Hepatocyte (in vitro differentiated cells): ENCODE data around the gene LSR. TPM values are rescaled to one million over a fixed set of nuclear protein-coding genes. Genes with fewer than 3 reads are reported as not detected.

Experiments used
- DNase-seq: peaks from one replicate; pipeline ENCODE4 v3.0.0-alpha.2; 2016; ENCODE audit warnings: low spot score
- H2AFZ ChIP-seq: fragments of 200-600 bp; sonication (generic); 2 replicates; pipeline ENCODE4 v1.6.0; 2016; ENCODE audit warnings: antibody characterized with exemption, mild to moderate bottlenecking
- H3K27ac ChIP-seq: fragments of 200-600 bp; sonication (generic); 2 replicates; pipeline ENCODE4 v1.5.1; 2016; ENCODE audit warnings: mild to moderate bottlenecking
- H3K27me3 ChIP-seq: fragments of 200-600 bp; sonication (generic); 2 replicates; pipeline ENCODE4 v1.6.1; 2016
- H3K36me3 ChIP-seq: fragments of 200-600 bp; sonication (generic); replicated peaks from 2 replicates; pipeline ENCODE4 v1.5.1; 2016; ENCODE audit warnings: low read depth; ENCODE audit not compliant: insufficient read depth
- H3K4me1 ChIP-seq: fragments of 200-600 bp; sonication (generic); 2 replicates; pipeline ENCODE4 v1.5.1; 2016; ENCODE audit warnings: mild to moderate bottlenecking, moderate library complexity; ENCODE audit not compliant: insufficient read depth
- H3K4me2 ChIP-seq: fragments of 200-600 bp; sonication (generic); 2 replicates; pipeline ENCODE4 v1.6.0; 2016
- H3K4me3 ChIP-seq: fragments of 200-600 bp; sonication (generic); 2 replicates; pipeline ENCODE4 v1.5.1; 2016; ENCODE audit warnings: mild to moderate bottlenecking
- H3K79me2 ChIP-seq: fragments of 200-600 bp; sonication (generic); 2 replicates; pipeline ENCODE4 v1.6.0; 2017; ENCODE audit warnings: mild to moderate bottlenecking
- H3K9me2 ChIP-seq: fragments of 200-600 bp; sonication (generic); replicated peaks from 2 replicates; pipeline ENCODE4 v1.6.0; 2017; ENCODE audit warnings: mild to moderate bottlenecking; ENCODE audit not compliant: insufficient read depth
- H3K9me3 ChIP-seq: fragments of 200-600 bp; sonication (generic); 2 replicates; pipeline ENCODE4 v1.5.1; 2016; ENCODE audit warnings: low read depth, mild to moderate bottlenecking
- H4K20me1 ChIP-seq: fragments of 200-600 bp; sonication (generic); 2 replicates; pipeline ENCODE4 v1.6.0; 2016; ENCODE audit warnings: mild to moderate bottlenecking; ENCODE audit not compliant: insufficient read depth, poor library complexity, severe bottlenecking
- EZH2 ChIP-seq: fragments of 200-600 bp; sonication (generic); IDR thresholded peaks from 2 replicates; pipeline ENCODE4 v1.6.1; 2016; ENCODE audit warnings: antibody characterized with exemption, mild to moderate bottlenecking, borderline replicate concordance
- EZH2phosphoT487 ChIP-seq: fragments of 200-600 bp; sonication (generic); IDR thresholded peaks from one replicate; pipeline ENCODE4 v1.6.1; 2018; ENCODE audit warnings: antibody characterized with exemption, mild to moderate bottlenecking, low read depth, moderate library complexity; ENCODE audit not compliant: unreplicated experiment, severe bottlenecking
- WGBS: methylation state at CpG from one replicate; pipeline ENCODE4 v1.1.6; 2016; ENCODE audit warnings: low lambda C conversion rate; ENCODE audit errors: missing lambda C conversion rate; 5-methylcytosine and 5-hydroxymethylcytosine counted together
- polyA plus RNA-seq: library from polyadenylated mRNA; unstranded; fragments of >200 nt; fragmentation: Nextera tagmentation; extraction: Ambion mirVana; gene quantifications from 2 replicates; pipeline ENCODE4 v1.2.1, GENCODE V29; 2016
- total RNA-seq: library from RNA; depleted of rRNA; stranded (reverse); fragments of >200 nt; gene quantifications from 2 replicates; pipeline ENCODE4 v1.2.3, GENCODE V29; 2014
- TF ChIP-seq, protein P1 (sequence below): fragments of 200-600 bp; sonication (generic); IDR thresholded peaks from 2 replicates; pipeline ENCODE4 v1.5.1; 2016; ENCODE audit warnings: antibody characterized with exemption, mild to moderate bottlenecking; ENCODE audit not compliant: poor library complexity

LSR gene
- total and polyA plus RNA-seq, 2 experiments from 2014 or later, result 89.9 to 296 TPM

DNA sequence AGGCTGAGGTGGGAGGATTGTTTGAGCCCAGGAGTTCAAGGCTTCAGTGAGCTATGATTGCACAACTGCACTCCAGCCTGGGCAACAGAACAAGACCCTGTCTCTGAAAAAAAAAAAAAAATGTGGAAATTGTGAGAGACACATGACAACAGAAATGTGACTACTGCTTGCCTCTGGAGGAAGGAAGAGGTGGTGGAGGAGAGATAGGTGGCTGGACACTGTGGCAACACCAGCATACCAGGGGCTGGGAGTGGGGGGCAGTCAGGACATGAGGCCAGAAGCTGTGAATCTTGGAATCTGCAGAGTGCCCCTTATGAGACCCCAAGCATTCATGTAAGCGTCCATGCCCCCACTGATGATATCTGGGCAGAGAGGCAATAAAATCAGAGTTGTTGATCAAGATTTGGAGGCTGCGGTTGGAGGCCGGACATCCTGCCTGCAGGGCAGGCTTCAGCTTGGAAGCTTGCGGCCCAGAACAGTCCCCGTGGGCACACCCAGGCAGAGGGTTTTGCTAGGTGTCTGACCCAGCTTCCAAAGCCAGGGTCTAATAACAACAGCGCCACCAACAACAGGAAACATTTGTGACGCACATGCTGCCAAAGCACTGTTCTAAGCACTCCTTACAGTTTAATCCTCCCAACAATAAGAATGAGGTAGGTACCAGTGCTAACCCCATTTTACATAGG is 37.1 kb upstream of the LSR start:
- H2AFZ ChIP-seq, result no peak overlapping the region
- H3K4me3 ChIP-seq, result no peak overlapping the region
- no peak overlapping the region for H3K4me2 ChIP-seq
- H3K36me3 ChIP-seq, result no peaks in the 10 kb centered on the region
- no peak overlapping the region for H3K27ac ChIP-seq
- no peaks in the 10 kb centered on the region for H3K79me2 ChIP-seq
- 82% methylated on average over 7 of the region's 7 CpGs for WGBS
- peaks cover 8% of the 10 kb centered on the region for H3K4me1 ChIP-seq
- no peaks in the 10 kb centered on the region for H3K9me3 ChIP-seq
- TF ChIP-seq, protein P1, sequence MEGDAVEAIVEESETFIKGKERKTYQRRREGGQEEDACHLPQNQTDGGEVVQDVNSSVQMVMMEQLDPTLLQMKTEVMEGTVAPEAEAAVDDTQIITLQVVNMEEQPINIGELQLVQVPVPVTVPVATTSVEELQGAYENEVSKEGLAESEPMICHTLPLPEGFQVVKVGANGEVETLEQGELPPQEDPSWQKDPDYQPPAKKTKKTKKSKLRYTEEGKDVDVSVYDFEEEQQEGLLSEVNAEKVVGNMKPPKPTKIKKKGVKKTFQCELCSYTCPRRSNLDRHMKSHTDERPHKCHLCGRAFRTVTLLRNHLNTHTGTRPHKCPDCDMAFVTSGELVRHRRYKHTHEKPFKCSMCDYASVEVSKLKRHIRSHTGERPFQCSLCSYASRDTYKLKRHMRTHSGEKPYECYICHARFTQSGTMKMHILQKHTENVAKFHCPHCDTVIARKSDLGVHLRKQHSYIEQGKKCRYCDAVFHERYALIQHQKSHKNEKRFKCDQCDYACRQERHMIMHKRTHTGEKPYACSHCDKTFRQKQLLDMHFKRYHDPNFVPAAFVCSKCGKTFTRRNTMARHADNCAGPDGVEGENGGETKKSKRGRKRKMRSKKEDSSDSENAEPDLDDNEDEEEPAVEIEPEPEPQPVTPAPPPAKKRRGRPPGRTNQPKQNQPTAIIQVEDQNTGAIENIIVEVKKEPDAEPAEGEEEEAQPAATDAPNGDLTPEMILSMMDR, result no peak
- TF ChIP-seq EZH2 (no peak), EZH2phosphoT487 (no peak)
- H3K27me3 ChIP-seq, result no peaks in the 10 kb centered on the region
- DNase-seq, result no peak
- no peaks in the 10 kb centered on the region for H4K20me1 ChIP-seq
- no peaks in the 10 kb centered on the region for H3K9me2 ChIP-seq

DNA sequence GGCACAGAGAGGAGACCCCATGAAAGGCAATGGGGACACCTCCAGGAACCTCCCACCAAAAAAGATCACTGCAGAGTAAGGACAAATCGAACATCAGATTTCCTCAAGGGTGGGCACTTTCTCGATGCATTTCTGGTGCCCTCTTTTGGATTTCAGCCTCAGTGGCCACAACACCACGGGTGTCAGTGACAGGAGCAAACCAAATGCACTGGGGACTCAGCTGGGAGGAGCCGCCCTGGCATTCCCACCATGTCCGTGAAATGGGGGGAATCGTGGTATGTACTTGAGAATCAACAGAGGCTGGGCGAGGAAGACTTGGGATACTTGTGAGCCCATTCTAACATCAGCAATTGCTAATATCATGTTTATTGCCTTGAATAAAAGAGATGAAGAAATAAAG is 36.6 kb upstream of the LSR start:
- Histone ChIP-seq H3K4me2 (no peak overlapping the region), H3K9me3 (no peaks in the 10 kb centered on the region), H3K4me3 (no peak overlapping the region), H3K4me1 (peaks cover 8% of the 10 kb centered on the region), H3K36me3 (no peaks in the 10 kb centered on the region), H3K27ac (no peak overlapping the region), H4K20me1 (no peaks in the 10 kb centered on the region), H3K27me3 (no peaks in the 10 kb centered on the region), H2AFZ (no peak overlapping the region), H3K79me2 (no peaks in the 10 kb centered on the region), H3K9me2 (no peaks in the 10 kb centered on the region)
- 72% methylated on average over 7 of the region's 7 CpGs for WGBS
- DNase-seq, result no peak
- TF ChIP-seq, protein P1, result no peak
- TF ChIP-seq EZH2, result no peak
- TF ChIP-seq EZH2phosphoT487, result no peak

DNA sequence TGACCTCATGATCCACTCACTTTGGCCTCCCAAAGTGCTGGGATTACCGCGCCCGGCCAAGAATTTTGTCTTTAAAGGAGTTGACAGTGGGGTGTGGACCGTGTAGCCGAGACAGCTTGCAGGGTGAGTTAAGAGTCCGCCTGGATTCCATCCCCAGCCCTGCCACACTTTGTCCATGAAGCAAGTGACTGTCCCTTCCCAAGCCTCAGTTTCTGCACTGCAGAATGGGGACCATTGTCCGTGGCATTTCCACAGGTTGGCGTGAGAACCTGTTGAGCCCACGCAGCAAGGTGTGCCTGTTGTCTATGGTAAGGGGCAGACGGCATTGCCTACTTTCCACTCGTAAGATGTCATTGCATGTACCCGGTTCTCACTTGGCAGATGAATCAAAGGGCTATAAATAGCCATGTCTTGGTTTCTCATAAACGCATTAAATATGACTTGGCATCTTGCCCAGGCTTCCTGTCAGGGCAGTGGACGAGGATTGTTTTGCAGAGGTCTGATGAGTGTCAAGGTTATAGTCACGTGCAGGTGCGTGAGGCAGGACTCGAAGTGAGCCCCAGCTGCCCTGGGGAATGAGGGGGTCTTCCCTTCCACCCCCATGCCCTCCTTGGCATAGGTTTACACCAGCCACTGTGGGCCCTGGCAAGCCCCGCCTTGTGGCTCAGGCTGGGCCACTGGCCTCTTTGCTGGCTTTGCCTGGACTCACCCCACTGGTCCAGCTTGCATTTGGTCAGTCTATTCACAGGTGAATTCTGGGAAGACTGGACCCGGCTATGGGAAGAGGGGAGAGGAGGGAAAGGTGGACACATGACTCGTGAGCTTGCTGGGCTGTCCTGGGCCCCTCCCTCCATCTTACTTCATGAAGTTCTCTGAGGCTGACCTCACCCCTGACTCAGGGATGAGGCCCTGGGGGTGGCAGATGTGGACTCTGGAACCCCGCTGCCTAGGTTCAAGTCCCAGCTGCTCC is 34.9 kb upstream of the LSR start:
- H3K36me3 ChIP-seq, result no peaks in the 10 kb centered on the region
- no peaks in the 10 kb centered on the region for H4K20me1 ChIP-seq
- no peaks in the 10 kb centered on the region for H3K9me3 ChIP-seq
- WGBS, result 64% methylated on average over 21 of the region's 21 CpGs
- no peak overlapping the region for H3K27ac ChIP-seq
- peaks cover 8% of the 10 kb centered on the region for H3K4me1 ChIP-seq
- no peak overlapping the region for H3K4me3 ChIP-seq
- H3K4me2 ChIP-seq, result no peak overlapping the region
- no peak overlapping the region for H2AFZ ChIP-seq
- no peaks in the 10 kb centered on the region for H3K27me3 ChIP-seq
- TF ChIP-seq, protein P1, result no peak
- TF ChIP-seq EZH2, result no peak
- TF ChIP-seq EZH2phosphoT487, result no peak
- no peaks in the 10 kb centered on the region for H3K9me2 ChIP-seq
- H3K79me2 ChIP-seq, result no peaks in the 10 kb centered on the region
- DNase-seq, result peak; percentile 63
